ENCODE data around the gene KCNIP4. TPM values are rescaled to one million over a fixed set of nuclear protein-coding genes. Genes with fewer than 3 reads are reported as not detected.
"Not testable (repeated sequence)": the region's sequence is repeated elsewhere in the genome, so short reads cannot be mapped to it uniquely, and the experiment has no call there.

KCNIP4 gene
- total RNA-seq = not detected

DNA sequence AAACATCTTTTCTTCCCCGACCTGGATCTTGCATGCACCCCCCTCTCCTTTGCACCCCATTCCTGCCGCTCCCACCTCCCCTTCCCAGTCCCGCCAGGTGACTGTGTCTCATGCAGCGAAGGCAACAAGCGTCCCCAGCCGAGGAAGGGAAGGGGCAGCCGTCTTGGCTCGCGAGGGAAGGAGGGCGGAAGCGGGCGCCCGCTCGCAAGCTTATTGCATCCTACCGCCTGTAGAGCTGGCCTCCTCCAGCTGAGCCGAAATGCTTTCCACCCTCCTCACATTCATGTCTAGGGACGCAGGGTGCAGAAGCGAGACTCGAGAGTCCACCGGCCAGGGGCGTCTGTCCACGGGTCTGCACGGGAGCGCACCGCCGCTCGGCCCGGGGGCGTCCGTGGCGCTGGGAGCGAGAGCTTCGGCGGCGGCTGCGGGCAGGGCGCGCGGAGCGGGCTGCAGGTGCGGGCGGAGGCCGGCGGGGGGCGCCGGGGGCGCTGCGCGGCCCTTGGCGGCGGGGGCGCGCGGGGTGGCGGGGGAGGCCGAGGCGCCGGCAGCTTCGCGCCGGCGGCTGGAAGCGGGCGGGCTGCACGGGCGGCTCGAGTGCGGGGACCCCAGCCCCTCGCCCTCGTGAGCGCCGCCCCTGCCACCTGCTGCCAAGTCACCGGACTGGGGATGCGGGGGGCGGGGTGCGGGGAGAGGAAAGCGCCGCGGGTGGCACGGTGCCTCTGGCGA, at the start of gene KCNIP4:
Gene KCNIP4 (minus strand): TSS at position 426 of the 726 bp plus-strand sequence.
- H3K9me3 Mint-ChIP-seq = peaks cover 10% of the 10 kb centered on the region
- H3K36me3 Mint-ChIP-seq (ENCODE audit: low read depth) = no peaks in the 10 kb centered on the region
- no peak within 1 kb of the TSS for H3K4me3 Mint-ChIP-seq
- POLR2A ChIA-PET = no interaction called here
- H3K4me1 Mint-ChIP-seq = no peaks in the 10 kb centered on the region
- DNase-seq = no peak
- H3K27ac Mint-ChIP-seq = no peak within 1 kb of the TSS
- peaks cover 8% of the 10 kb centered on the region for H3K27me3 Mint-ChIP-seq
- CTCF ChIA-PET = no interaction called here

- peaks cover 17% of the 10 kb centered on the region for H3K9me3 Mint-ChIP-seq
- H3K36me3 Mint-ChIP-seq (ENCODE audit: low read depth); DNase-seq; H3K4me3 Mint-ChIP-seq; H3K4me1 Mint-ChIP-seq; H3K27ac Mint-ChIP-seq; CTCF ChIA-PET; POLR2A ChIA-PET; H3K27me3 Mint-ChIP-seq: not testable (repeated sequence)
Observed at GRCh38 chr4:21996618-21997017, 48.0 kb upstream of the KCNIP4 start.

DNA sequence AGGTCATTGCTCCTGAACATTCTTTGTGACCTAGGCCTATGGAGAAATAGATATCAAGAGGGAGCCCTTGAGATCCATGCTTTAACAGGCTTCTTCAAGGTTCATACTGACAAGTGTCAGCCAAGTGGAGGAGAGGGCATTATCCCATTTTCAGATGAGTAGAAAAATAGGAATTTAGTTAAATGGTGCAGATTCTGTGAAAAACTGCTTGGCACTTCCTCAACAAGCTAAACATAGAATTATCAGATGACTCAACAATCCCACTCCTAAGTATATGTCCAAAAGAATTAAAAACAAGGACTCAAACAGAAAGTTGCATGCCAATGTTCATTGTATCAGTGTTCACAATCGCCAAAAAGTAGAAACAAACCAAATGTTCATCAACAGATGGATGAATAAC, 43.8 kb upstream of the KCNIP4 start:
- H3K27me3 Mint-ChIP-seq = no peaks in the 10 kb centered on the region
- POLR2A ChIA-PET = no interaction called here
- H3K4me3 Mint-ChIP-seq = no peak overlapping the region
- no peak overlapping the region for H3K27ac Mint-ChIP-seq
- no peaks in the 10 kb centered on the region for H3K36me3 Mint-ChIP-seq (ENCODE audit: low read depth)
- no peaks in the 10 kb centered on the region for H3K4me1 Mint-ChIP-seq
- peaks cover 5% of the 10 kb centered on the region for H3K9me3 Mint-ChIP-seq
- CTCF ChIA-PET = no interaction called here
- DNase-seq = no peak

DNA sequence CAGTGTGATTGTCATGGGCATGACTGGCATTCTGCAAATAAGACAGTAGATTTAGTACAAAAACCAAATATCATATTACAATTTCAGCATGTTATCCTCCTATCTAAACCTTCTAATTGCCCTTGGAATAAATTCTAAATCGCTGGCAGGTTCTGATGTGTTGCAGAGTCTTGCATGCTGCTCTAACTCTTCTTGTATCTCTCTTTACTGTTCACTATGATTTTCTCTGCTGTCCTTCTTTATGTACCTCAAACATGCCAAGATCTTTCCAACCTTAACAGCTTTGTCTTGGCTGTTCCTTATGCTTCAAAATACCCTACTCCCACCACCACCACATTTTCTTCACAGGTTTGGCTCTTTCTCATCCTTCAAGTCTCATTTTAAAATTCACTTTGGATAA, 43.0 kb upstream of the KCNIP4 start:
- no peaks in the 10 kb centered on the region for H3K36me3 Mint-ChIP-seq (ENCODE audit: low read depth)
- H3K4me3 Mint-ChIP-seq = no peak overlapping the region
- CTCF ChIA-PET = no interaction called here
- POLR2A ChIA-PET = no interaction called here
- no peaks in the 10 kb centered on the region for H3K4me1 Mint-ChIP-seq
- no peaks in the 10 kb centered on the region for H3K27me3 Mint-ChIP-seq
- H3K27ac Mint-ChIP-seq = no peak overlapping the region
- DNase-seq = no peak
- peaks cover 4% of the 10 kb centered on the region for H3K9me3 Mint-ChIP-seq

GRCh38 chr4:21991050-21991449, 42.5 kb upstream of the KCNIP4 start:
- no peak overlapping the region for H3K27ac Mint-ChIP-seq
- no peaks in the 10 kb centered on the region for H3K4me1 Mint-ChIP-seq
- POLR2A ChIA-PET = no interaction called here
- CTCF ChIA-PET = no interaction called here
- H3K27me3 Mint-ChIP-seq = no peaks in the 10 kb centered on the region
- H3K4me3 Mint-ChIP-seq = no peak overlapping the region
- no peaks in the 10 kb centered on the region for H3K9me3 Mint-ChIP-seq
- DNase-seq = no peak
- H3K36me3 Mint-ChIP-seq (ENCODE audit: low read depth) = no peaks in the 10 kb centered on the region

DNA sequence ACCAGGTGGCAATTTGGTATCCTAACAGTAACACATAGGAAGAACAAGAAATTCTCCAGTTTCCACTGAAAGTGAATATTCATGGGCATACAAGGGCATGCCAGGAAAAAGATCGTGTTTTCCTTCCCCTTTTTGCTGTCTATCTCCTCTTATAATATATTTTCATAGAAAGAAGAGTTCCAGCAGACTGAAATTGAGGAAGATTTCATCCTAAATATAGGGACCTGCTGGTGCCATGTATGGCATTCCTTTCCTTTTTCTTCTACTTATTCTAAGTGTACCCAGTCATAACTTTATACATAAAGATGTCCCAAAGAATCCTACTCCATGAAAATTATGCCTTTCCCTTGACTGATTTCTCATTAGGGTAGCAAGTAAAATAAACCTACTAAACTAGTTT, 40.8 kb upstream of the KCNIP4 start:
- Mint-ChIP-seq H3K36me3 (ENCODE audit: low read depth) (no peaks in the 10 kb centered on the region), H3K27ac (no peak overlapping the region), H3K4me1 (no peaks in the 10 kb centered on the region), H3K9me3 (peaks cover 2% of the 10 kb centered on the region), H3K27me3 (no peaks in the 10 kb centered on the region), H3K4me3 (no peak overlapping the region)
- no peak for DNase-seq
- POLR2A ChIA-PET = no interaction called here
- CTCF ChIA-PET = no interaction called here

GRCh38 chr4:21986307-21986706, 37.7 kb upstream of the KCNIP4 start:
- Mint-ChIP-seq H3K27ac (no peak overlapping the region), H3K9me3 (peaks cover 2% of the 10 kb centered on the region)

DNA sequence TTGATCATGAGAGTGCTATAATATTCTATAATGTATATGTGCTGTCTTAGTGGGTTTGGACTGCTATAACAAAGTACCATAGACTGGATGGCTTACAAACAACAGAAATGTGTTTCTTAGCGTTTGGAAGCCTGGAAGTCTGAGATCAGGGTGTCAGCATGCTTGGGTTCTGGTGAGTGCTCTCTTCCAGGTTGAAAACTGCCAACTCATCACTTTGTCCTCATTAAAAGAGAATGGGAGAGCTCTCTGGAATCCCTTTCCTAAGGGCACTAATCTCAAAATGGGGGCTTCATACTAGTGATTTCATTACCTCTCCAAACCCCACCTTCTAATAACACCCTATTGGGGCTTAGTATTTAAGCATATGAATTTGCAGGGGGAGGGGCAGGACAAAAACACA, 33.5 kb upstream of the KCNIP4 start:
- H3K4me1 Mint-ChIP-seq = no peaks in the 10 kb centered on the region
- no peak overlapping the region for H3K4me3 Mint-ChIP-seq
- no peaks in the 10 kb centered on the region for H3K27me3 Mint-ChIP-seq
- peaks cover 6% of the 10 kb centered on the region for H3K9me3 Mint-ChIP-seq
- ChIA-PET CTCF (no interaction called here), POLR2A (no interaction called here)
- no peak for DNase-seq
- no peaks in the 10 kb centered on the region for H3K36me3 Mint-ChIP-seq (ENCODE audit: low read depth)
- no peak overlapping the region for H3K27ac Mint-ChIP-seq

More at GRCh38 chr4:21986307-21986706, 37.7 kb upstream of the KCNIP4 start:
- Mint-ChIP-seq H3K4me1 (no peaks in the 10 kb centered on the region), H3K27me3 (no peaks in the 10 kb centered on the region), H3K4me3 (no peak overlapping the region), H3K36me3 (ENCODE audit: low read depth) (no peaks in the 10 kb centered on the region)
- ChIA-PET POLR2A (no interaction called here), CTCF (no interaction called here)
- DNase-seq = no peak

DNA sequence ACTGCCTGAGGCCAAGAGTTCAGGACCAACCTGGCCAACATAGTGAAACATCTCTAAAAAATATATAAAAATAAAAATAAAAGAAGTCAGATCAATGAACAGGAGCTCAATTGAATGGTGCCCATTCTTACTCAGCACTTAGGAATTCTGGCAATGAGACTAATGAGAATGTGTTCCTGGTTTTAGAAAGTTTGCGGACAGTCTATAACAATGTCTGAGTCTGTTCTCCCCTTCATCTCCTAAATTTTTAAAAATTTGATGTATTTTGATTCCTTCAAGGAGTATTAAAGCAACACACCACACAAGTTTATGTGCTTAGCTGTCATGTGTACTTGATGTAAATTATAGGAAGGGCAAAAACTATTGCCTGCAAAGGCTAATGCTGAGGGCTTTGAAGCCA, 30.6 kb upstream of the KCNIP4 start:
- H3K4me1 Mint-ChIP-seq = no peaks in the 10 kb centered on the region
- H3K27me3 Mint-ChIP-seq = no peaks in the 10 kb centered on the region
- no peaks in the 10 kb centered on the region for H3K36me3 Mint-ChIP-seq (ENCODE audit: low read depth)
- peaks cover 7% of the 10 kb centered on the region for H3K9me3 Mint-ChIP-seq
- H3K27ac Mint-ChIP-seq = no peak overlapping the region
- no peak overlapping the region for H3K4me3 Mint-ChIP-seq
- ChIA-PET CTCF (no interaction called here), POLR2A (no interaction called here)
- no peak for DNase-seq

DNA sequence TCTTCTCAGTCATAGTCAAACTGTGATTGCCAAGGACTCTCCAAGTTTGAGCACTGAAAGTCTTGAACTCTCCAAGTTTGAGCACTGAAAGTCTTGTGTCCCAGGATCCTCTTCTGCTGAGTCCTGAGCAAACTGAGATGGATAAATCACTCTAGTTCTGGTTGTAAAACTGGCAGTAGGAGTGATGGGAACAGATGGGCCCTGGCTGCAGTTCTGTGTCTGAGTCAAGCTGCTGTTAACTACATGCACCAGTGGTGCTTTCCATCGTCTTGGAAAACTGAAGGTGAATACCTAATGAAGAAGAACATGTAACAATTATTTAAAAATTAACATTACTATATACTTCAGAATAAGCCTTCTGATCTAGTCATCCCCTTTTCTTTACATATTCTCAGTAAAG, 27.6 kb upstream of the KCNIP4 start:
- CTCF ChIA-PET = no interaction called here
- H3K36me3 Mint-ChIP-seq (ENCODE audit: low read depth) = no peaks in the 10 kb centered on the region
- no peak overlapping the region for H3K4me3 Mint-ChIP-seq
- no peaks in the 10 kb centered on the region for H3K4me1 Mint-ChIP-seq
- H3K27ac Mint-ChIP-seq = no peak overlapping the region
- POLR2A ChIA-PET = no interaction called here
- no peak for DNase-seq
- H3K9me3 Mint-ChIP-seq = peaks cover 7% of the 10 kb centered on the region
- no peaks in the 10 kb centered on the region for H3K27me3 Mint-ChIP-seq

DNA sequence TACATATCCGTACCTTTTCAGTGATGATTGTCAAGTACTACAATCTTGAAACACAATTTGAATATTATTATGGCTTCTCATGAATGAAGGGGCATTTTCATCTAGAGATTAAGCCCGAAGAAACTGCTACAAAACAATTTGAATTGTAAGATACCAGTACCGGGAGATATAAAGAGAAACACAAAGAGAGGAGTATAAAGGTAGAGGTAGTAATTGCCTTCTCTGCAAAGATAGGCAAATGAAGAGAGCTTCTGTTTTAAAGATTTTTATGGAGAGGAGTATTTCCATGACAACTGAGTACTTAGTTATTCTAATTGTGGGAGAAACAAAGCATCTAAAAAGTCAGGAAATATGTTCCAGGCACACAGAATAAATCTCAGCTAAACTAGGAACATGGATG, 25.3 kb upstream of the KCNIP4 start:
- no peak for DNase-seq
- ChIA-PET CTCF (no interaction called here), POLR2A (no interaction called here)
- Mint-ChIP-seq H3K36me3 (ENCODE audit: low read depth) (no peaks in the 10 kb centered on the region), H3K27ac (no peak overlapping the region), H3K9me3 (peaks cover 5% of the 10 kb centered on the region), H3K4me1 (no peaks in the 10 kb centered on the region), H3K27me3 (no peaks in the 10 kb centered on the region), H3K4me3 (no peak overlapping the region)

GRCh38 chr4:21964762-21965319, 16.3 kb upstream of the KCNIP4 start:
- POLR2A ChIA-PET = no interaction called here
- Mint-ChIP-seq H3K4me3 (no peak overlapping the region), H3K27me3 (no peaks in the 10 kb centered on the region), H3K4me1 (no peaks in the 10 kb centered on the region), H3K27ac (no peak overlapping the region), H3K36me3 (ENCODE audit: low read depth) (no peaks in the 10 kb centered on the region), H3K9me3 (peaks cover 5% of the 10 kb centered on the region)
- CTCF ChIA-PET = no interaction called here
- DNase-seq = no peak

- ChIA-PET POLR2A (no interaction called here), CTCF (no interaction called here)
- H3K4me3 Mint-ChIP-seq = no peak overlapping the region
Observed at GRCh38 chr4:21962691-21963090, 14.1 kb upstream of the KCNIP4 start.

DNA sequence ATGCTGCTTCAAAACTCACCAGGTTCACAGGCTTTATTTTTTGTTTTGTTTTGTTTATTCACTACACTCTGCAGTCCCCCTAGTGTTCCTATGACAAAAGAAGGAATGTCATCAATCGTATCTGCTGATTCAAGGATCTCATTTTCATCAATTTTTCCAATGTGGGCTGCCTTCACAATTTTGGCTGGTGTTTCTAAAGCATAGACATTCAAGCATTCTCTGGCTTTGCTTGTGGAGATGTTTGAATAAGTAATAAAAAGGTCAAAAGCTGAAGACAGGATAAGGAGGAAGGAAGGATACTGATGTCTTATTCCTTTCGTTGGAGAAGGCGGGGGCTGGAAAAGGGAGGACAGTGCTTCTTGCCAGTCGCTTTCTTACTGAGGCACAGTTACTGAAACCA, 12.2 kb upstream of the KCNIP4 start:
- peaks cover 10% of the 10 kb centered on the region for H3K9me3 Mint-ChIP-seq
- H3K36me3 Mint-ChIP-seq (ENCODE audit: low read depth) = no peaks in the 10 kb centered on the region
- no peak overlapping the region for H3K27ac Mint-ChIP-seq
- no peaks in the 10 kb centered on the region for H3K27me3 Mint-ChIP-seq
- ChIA-PET CTCF (no interaction called here), POLR2A (no interaction called here)
- no peak overlapping the region for H3K4me3 Mint-ChIP-seq
- no peak for DNase-seq
- H3K4me1 Mint-ChIP-seq = no peaks in the 10 kb centered on the region

More at GRCh38 chr4:21962691-21963090, 14.1 kb upstream of the KCNIP4 start:
- peaks cover 10% of the 10 kb centered on the region for H3K9me3 Mint-ChIP-seq
- no peaks in the 10 kb centered on the region for H3K4me1 Mint-ChIP-seq
- no peaks in the 10 kb centered on the region for H3K27me3 Mint-ChIP-seq
- no peak overlapping the region for H3K27ac Mint-ChIP-seq
- H3K36me3 Mint-ChIP-seq (ENCODE audit: low read depth) = no peaks in the 10 kb centered on the region
- no peak for DNase-seq

All from activated CD4-positive, alpha-beta memory T cell treated with anti-CD3 and anti-CD28 coated beads, Interleukin-2, amount 10 ng/mL, durations not matched to agents 7 days and 5 days (primary cell).